H1 (cell line): Measurements from ENCODE around the gene VEPH1. TPM values are rescaled to one million over a fixed set of nuclear protein-coding genes. Genes with fewer than 3 reads are reported as not detected.

Experiments
- CEBPB ChIP-seq: IDR thresholded peaks from 2 replicates; pipeline ENCODE4 v1.6.1; 2012; ENCODE audit warnings: low read depth, low read length
- RXRA ChIP-seq: IDR thresholded peaks from 2 replicates; pipeline ENCODE4 v1.6.1; 2011; ENCODE audit warnings: low read depth, mild to moderate bottlenecking, low read length, moderate library complexity; ENCODE audit not compliant: insufficient read depth
- SP1 ChIP-seq: IDR thresholded peaks from 2 replicates; pipeline ENCODE4 v1.6.1; 2011; ENCODE audit warnings: low read depth, low read length
- TAF7 ChIP-seq: optimal IDR thresholded peaks from 2 replicates; pipeline ENCODE3; 2011; ENCODE audit warnings: low read depth, mild to moderate bottlenecking, inconsistent platforms, low read length, moderate library complexity, borderline replicate concordance
- TEAD4 ChIP-seq: IDR thresholded peaks from 2 replicates; pipeline ENCODE4 v1.6.1; 2012; ENCODE audit warnings: low read depth, low read length, inconsistent platforms, mixed read lengths
- polyA plus RNA-seq, 7 experiments: library from polyadenylated mRNA; depleted of rRNA in 3 of 7; stranded (reverse) in 5 of 7; unstranded in 2 of 7; fragments of >200 nt in 5 of 7; fragments of 200-250 nt in 2 of 7; gene quantifications; 1 replicate in 5 of 7; 2 replicates in 1 of 7; 4 replicates in 1 of 7; pipeline versions ENCODE4 v1.2.1 to v1.2.3, GENCODE V29; 2011 to 2013; ENCODE audit warnings: missing spikeins in 2 of 7, mixed read lengths in 2 of 7
- total RNA-seq: library from RNA; stranded (reverse); fragmentation: NEBNext Ultra II Directional; extraction: Animal tissue kit (Norgen Biotek cat#: 25700); gene quantifications from 2 replicates; pipeline ENCODE4 v1.2.1, GENCODE V29; 2021

The VEPH1 gene
- total and polyA plus RNA-seq, 2 of the 8 experiments (the other 6 are each of a cell fraction or from before 2014, with no cell fraction given) = 12.0 to 18.3 TPM

- TF ChIP-seq TEAD4 = no peak
- TF ChIP-seq CEBPB = no peak
- TF ChIP-seq TAF7 = no peak
- TF ChIP-seq SP1 = no peak
- no peak for TF ChIP-seq RXRA
These were observed 28.1 kb upstream of the VEPH1 start (continued) for GRCh38 chr3:157531301-157531660.
